CD4-positive, alpha-beta memory T cell (primary cell): Measurements from ENCODE around the gene RABEP1. TPM values are rescaled to one million over a fixed set of nuclear protein-coding genes. Genes with fewer than 3 reads are reported as not detected.
A peak's percentile ranks its signal among the peaks of the same experiment; 100 is the strongest.

ENCODE experiments used
- CTCF ChIA-PET: fragments of 350-600 bp; sonication (Branson Sonifier 250); formaldehyde crosslinking; loops from one replicate; lab custom pipeline; 2021; ENCODE audit warnings: inconsistent platforms; ENCODE audit not compliant: partially characterized antibody; lab: Charles Lee
- POLR2A ChIA-PET: fragments of 350-600 bp; sonication (Branson Sonifier 250); formaldehyde crosslinking; loops from one replicate; lab custom pipeline; 2021; ENCODE audit not compliant: partially characterized antibody; lab: Charles Lee
- DNase-seq, 5 donors: peaks; one replicate each; pipeline versions ENCODE4 v3.0.0 to v3.0.0-alpha.2; 2020 to 2022; ENCODE audit warnings: mixed read lengths in 1 of 5
- H3K27ac ChIP-seq: one replicate; pipeline ENCODE4 v1.7.0; 2013; ENCODE audit warnings: low read depth, low read length
- H3K27me3 ChIP-seq: 2 replicates; pipeline ENCODE4 v1.7.0; 2013; ENCODE audit warnings: mild to moderate bottlenecking, low read length, moderate library complexity; ENCODE audit not compliant: insufficient read depth
- H3K36me3 ChIP-seq: 2 replicates; pipeline ENCODE4 v1.7.0; 2013; ENCODE audit warnings: mild to moderate bottlenecking, low read length, moderate library complexity; ENCODE audit not compliant: insufficient read depth
- H3K4me1 ChIP-seq: 2 replicates; pipeline ENCODE4 v1.7.0; 2013; ENCODE audit warnings: mild to moderate bottlenecking, low read length, moderate library complexity; ENCODE audit not compliant: insufficient read depth
- H3K4me3 ChIP-seq, 2 donors: one replicate each; pipeline ENCODE4 v1.7.0; 2013; ENCODE audit warnings: low read length in 2 of 2, mild to moderate bottlenecking in 1 of 2
- H3K9me3 ChIP-seq, 2 donors: one replicate each; pipeline ENCODE4 v1.7.0; 2013; ENCODE audit warnings: low read length in 2 of 2, control low read depth in 1 of 2; ENCODE audit not compliant: control insufficient read depth in 1 of 2
- H3K27ac Mint-ChIP-seq, 7 donors: one replicate each; pipeline ENCODE4 v1.8.0; 2020 to 2021; ENCODE audit warnings: mixed read lengths in 7 of 7, mild to moderate bottlenecking in 6 of 7, inconsistent platforms in 3 of 7, moderate library complexity in 3 of 7
- H3K27me3 Mint-ChIP-seq, 2 donors: one replicate each; pipeline ENCODE4 v1.8.0; 2020 to 2021; ENCODE audit warnings: mixed read lengths in 2 of 2
- H3K36me3 Mint-ChIP-seq, 2 donors: one replicate each; pipeline ENCODE4 v1.8.0; 2020 to 2021; ENCODE audit warnings: mixed read lengths in 2 of 2, inconsistent platforms in 1 of 2, mild to moderate bottlenecking in 1 of 2
- H3K4me1 Mint-ChIP-seq, 4 donors: one replicate each; pipeline ENCODE4 v1.8.0; 2020 to 2021; ENCODE audit warnings: mixed read lengths in 4 of 4, mild to moderate bottlenecking in 1 of 4
- H3K4me3 Mint-ChIP-seq, 8 donors: one replicate each; pipeline ENCODE4 v1.8.0; 2020 to 2021; ENCODE audit warnings: mixed read lengths in 8 of 8, mild to moderate bottlenecking in 7 of 8, moderate library complexity in 6 of 8, inconsistent platforms in 3 of 8
- H3K9me3 Mint-ChIP-seq, 8 donors: one replicate each; pipeline ENCODE4 v1.8.0; 2020 to 2021; ENCODE audit warnings: mixed read lengths in 8 of 8, mild to moderate bottlenecking in 5 of 8, inconsistent platforms in 3 of 8, moderate library complexity in 1 of 8
- intact Hi-C: fragments of 100-400 bp; cut with micrococcal nuclease; formaldehyde crosslinking; loops from one replicate; pipeline ENCODE4 v1.15.1; 2023
- polyA plus RNA-seq, 2 donors: library from polyadenylated mRNA; unstranded; fragments of 300-500 nt; fragmentation: Illumina TruSeq; gene quantifications; one replicate each; pipeline ENCODE4 v1.2.3, GENCODE V29; 2021
- total RNA-seq, 2 experiments: library from RNA; stranded (reverse); gene quantifications; one replicate each; pipeline ENCODE4 v1.2.3, GENCODE V29; 2021

The RABEP1 gene
- total and polyA plus RNA-seq, 4 experiments from 2014 or later, result 13.9 to 54.2 (median 43.5) TPM

DNA sequence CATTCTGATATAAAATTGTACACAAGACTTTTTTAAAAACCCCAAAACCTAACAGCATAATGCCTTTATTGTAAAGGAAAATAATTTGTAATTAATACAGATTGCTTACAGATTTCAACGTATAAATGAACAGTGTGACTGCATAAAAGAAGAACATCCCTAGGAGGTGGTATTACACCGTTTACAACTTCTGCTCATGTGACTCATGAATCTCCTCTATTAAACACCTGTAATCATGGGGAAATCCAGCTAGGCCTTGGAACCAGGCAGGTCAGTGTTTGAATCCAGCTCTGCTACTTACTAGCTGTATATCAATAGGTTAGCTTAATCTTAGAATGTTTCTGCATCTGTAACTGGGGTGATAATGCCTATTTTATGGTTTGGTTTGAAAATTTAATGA, 15.2 kb downstream of the RABEP1 start:
- H3K36me3 ChIP-seq, result no peaks in the 10 kb centered on the region
- intact Hi-C loops, result no loop called here

GRCh38 chr17:5299383-5299782, 17.3 kb downstream of the RABEP1 start:
- no peak overlapping the region for H3K27ac ChIP-seq
- H3K36me3 Mint-ChIP-seq, result peaks cover 13 to 22% of the 10 kb centered on the region in 2 donors
- peaks cover 10% of the 10 kb centered on the region for H3K4me1 ChIP-seq
- H3K36me3 ChIP-seq, result no peaks in the 10 kb centered on the region
- no peaks in the 10 kb centered on the region for H3K27me3 Mint-ChIP-seq
- H3K9me3 ChIP-seq, result no peaks in the 10 kb centered on the region
- ChIA-PET POLR2A (no interaction called here), CTCF (no interaction called here)
- H3K9me3 Mint-ChIP-seq, result peaks cover 0 to 2% (median 0%) of the 10 kb centered on the region in 8 donors
- H3K4me3 Mint-ChIP-seq, result no peak overlapping the region
- no peak for DNase-seq
- H3K27ac Mint-ChIP-seq, result no peak overlapping the region
- no peaks in the 10 kb centered on the region for H3K27me3 ChIP-seq
- no peak overlapping the region for H3K4me3 ChIP-seq
- H3K4me1 Mint-ChIP-seq, result peaks cover 30 to 44% (median 39%) of the 10 kb centered on the region in 4 donors
- intact Hi-C loops, result no loop called here

More for the DNA sequence above, 15.2 kb downstream of the RABEP1 start:
- Mint-ChIP-seq H3K27ac (peak overlapping the region in 3 of 7 donors; percentile 24 to 30 (median 29)), H3K4me1 (peaks cover 30 to 44% (median 39%) of the 10 kb centered on the region in 4 donors), H3K9me3 (peaks cover 0 to 2% (median 0%) of the 10 kb centered on the region in 8 donors), H3K27me3 (no peaks in the 10 kb centered on the region), H3K4me3 (no peak overlapping the region), H3K36me3 (peaks cover 13 to 22% of the 10 kb centered on the region in 2 donors)
- Histone ChIP-seq H3K4me1 (peaks cover 10% of the 10 kb centered on the region), H3K9me3 (no peaks in the 10 kb centered on the region), H3K27ac (no peak overlapping the region), H3K4me3 (no peak overlapping the region), H3K27me3 (no peaks in the 10 kb centered on the region)
- ChIA-PET CTCF (interaction anchor here (1.0 to 2.4 kb wide), 5 partner anchors 10 to 144 kb away, joined by 3 to 12 read pairs (median 3); partner anchors contain the start of genes NUP88, RABEP1 and RPAIN), POLR2A (interaction anchor here (1.0 to 2.2 kb wide), 2 partner anchors 15 to 16 kb away, joined by 3 to 9 read pairs; partner anchors contain the start of gene RABEP1)
- DNase-seq, result no peak

- H3K36me3 Mint-ChIP-seq, result peaks cover 15 to 19% of the 10 kb centered on the region in 2 donors
- H3K4me1 ChIP-seq, result peaks cover 12% of the 10 kb centered on the region
- peaks cover under 1% of the 10 kb centered on the region for H3K36me3 ChIP-seq
- no peaks in the 10 kb centered on the region for H3K27me3 ChIP-seq
- no peak for DNase-seq
- peaks cover 0 to 2% (median 0%) of the 10 kb centered on the region in 8 donors for H3K9me3 Mint-ChIP-seq
- H3K4me3 ChIP-seq, result no peak overlapping the region
- peaks cover 25 to 47% (median 33%) of the 10 kb centered on the region in 4 donors for H3K4me1 Mint-ChIP-seq
- intact Hi-C loops, result no loop called here
- ChIA-PET CTCF (interaction anchor here (0.7 kb wide), 1 partner anchor 240 kb away, joined by 3 read pairs; no protein-coding TSS in a partner anchor), POLR2A (no interaction called here)
- H3K27me3 Mint-ChIP-seq, result no peaks in the 10 kb centered on the region
- no peak overlapping the region for H3K4me3 Mint-ChIP-seq
- no peak overlapping the region for H3K27ac Mint-ChIP-seq
- no peak overlapping the region for H3K27ac ChIP-seq
- H3K9me3 ChIP-seq, result no peaks in the 10 kb centered on the region
These were observed 22.6 kb downstream of the RABEP1 start for GRCh38 chr17:5304636-5305035.

- peaks cover 26 to 30% of the 10 kb centered on the region in 2 donors for H3K36me3 Mint-ChIP-seq
- no peak overlapping the region for H3K27ac ChIP-seq
- no peak overlapping the region for H3K27ac Mint-ChIP-seq
- intact Hi-C loops, result no loop called here
- no peaks in the 10 kb centered on the region for H3K9me3 ChIP-seq
- no peaks in the 10 kb centered on the region for H3K9me3 Mint-ChIP-seq
- peaks cover 14% of the 10 kb centered on the region for H3K36me3 ChIP-seq
- DNase-seq, result no peak
- ChIA-PET POLR2A (no interaction called here), CTCF (interaction anchor here (0.7 to 0.8 kb wide), 2 partner anchors 25 to 977 kb away, joined by 3 read pairs; no protein-coding TSS in a partner anchor)
- H3K4me1 ChIP-seq, result peaks cover 7% of the 10 kb centered on the region
- no peak overlapping the region for H3K4me3 ChIP-seq
- no peak overlapping the region for H3K4me3 Mint-ChIP-seq
- H3K27me3 Mint-ChIP-seq, result no peaks in the 10 kb centered on the region
- H3K4me1 Mint-ChIP-seq, result peaks cover 12 to 29% (median 16%) of the 10 kb centered on the region in 4 donors
- H3K27me3 ChIP-seq, result no peaks in the 10 kb centered on the region
These were observed 27.8 kb downstream of the RABEP1 start for GRCh38 chr17:5309851-5310250.

GRCh38 chr17:5325851-5326250, 43.8 kb downstream of the RABEP1 start:
- peaks cover 12 to 13% of the 10 kb centered on the region in 2 donors for H3K36me3 Mint-ChIP-seq
- Histone ChIP-seq H3K27ac (no peak overlapping the region), H3K4me1 (peaks cover 25% of the 10 kb centered on the region), H3K4me3 (no peak overlapping the region), H3K27me3 (no peaks in the 10 kb centered on the region), H3K9me3 (no peaks in the 10 kb centered on the region), H3K36me3 (no peaks in the 10 kb centered on the region)
- intact Hi-C loops, result no loop called here
- H3K27me3 Mint-ChIP-seq, result no peaks in the 10 kb centered on the region
- peaks cover 30 to 42% (median 37%) of the 10 kb centered on the region in 4 donors for H3K4me1 Mint-ChIP-seq
- peak overlapping the region in 1 of 7 donors; percentile 55 for H3K27ac Mint-ChIP-seq
- H3K9me3 Mint-ChIP-seq, result peaks cover 0 to 6% (median under 1%) of the 10 kb centered on the region in 8 donors
- CTCF ChIA-PET, result interaction anchor here (0.5 kb wide), 1 partner anchor 1824 kb away, joined by 3 read pairs; no protein-coding TSS in a partner anchor
- POLR2A ChIA-PET, result no interaction called here
- no peak for DNase-seq
- H3K4me3 Mint-ChIP-seq, result no peak overlapping the region

- H3K4me3 Mint-ChIP-seq, result peak overlapping the region in 5 of 8 donors; percentile 36 to 56 (median 43)
- Histone ChIP-seq H3K4me1 (peaks cover 26% of the 10 kb centered on the region), H3K27ac (no peak overlapping the region), H3K4me3 (no peak overlapping the region), H3K36me3 (peaks cover 13% of the 10 kb centered on the region), H3K9me3 (no peaks in the 10 kb centered on the region), H3K27me3 (no peaks in the 10 kb centered on the region)
- peaks cover 26 to 41% (median 35%) of the 10 kb centered on the region in 4 donors for H3K4me1 Mint-ChIP-seq
- H3K9me3 Mint-ChIP-seq, result no peaks in the 10 kb centered on the region
- peak in 4 of 5 donors; percentile 5 to 22 (median 10) for DNase-seq
- H3K36me3 Mint-ChIP-seq, result peaks cover 16 to 27% of the 10 kb centered on the region in 2 donors
- H3K27me3 Mint-ChIP-seq, result no peaks in the 10 kb centered on the region
- intact Hi-C loops, result no loop called here
- peak overlapping the region in 6 of 7 donors; percentile 38 to 82 (median 54) for H3K27ac Mint-ChIP-seq
- POLR2A ChIA-PET, result interaction anchor here (0.8 kb wide), 1 partner anchor 47 kb away, joined by 3 read pairs; no protein-coding TSS in a partner anchor
- CTCF ChIA-PET, result interaction anchor here (0.7 kb wide), 1 partner anchor 1581 kb away, joined by 3 read pairs; no protein-coding TSS in a partner anchor
These were observed 47.9 kb downstream of the RABEP1 start for GRCh38 chr17:5329784-5330557.

GRCh38 chr17:5330981-5331380, 48.9 kb downstream of the RABEP1 start:
- no peaks in the 10 kb centered on the region for H3K9me3 Mint-ChIP-seq
- H3K4me1 Mint-ChIP-seq, result peaks cover 27 to 46% (median 32%) of the 10 kb centered on the region in 4 donors
- no peak overlapping the region for H3K4me3 Mint-ChIP-seq
- no peaks in the 10 kb centered on the region for H3K27me3 Mint-ChIP-seq
- H3K27ac ChIP-seq, result no peak overlapping the region
- H3K4me3 ChIP-seq, result no peak overlapping the region
- intact Hi-C loops, result no loop called here
- no peak for DNase-seq
- peaks cover 26% of the 10 kb centered on the region for H3K4me1 ChIP-seq
- POLR2A ChIA-PET, result no interaction called here
- CTCF ChIA-PET, result no interaction called here
- H3K27me3 ChIP-seq, result no peaks in the 10 kb centered on the region
- peaks cover 19 to 32% of the 10 kb centered on the region in 2 donors for H3K36me3 Mint-ChIP-seq
- H3K9me3 ChIP-seq, result no peaks in the 10 kb centered on the region
- H3K27ac Mint-ChIP-seq, result no peak overlapping the region
- H3K36me3 ChIP-seq, result peaks cover 13% of the 10 kb centered on the region
